GM18907 (cell line): ENCODE measurements around the gene AMZ1.

Experiments used
- ATAC-seq: cut with Tn5 transposase; IDR thresholded peaks from one replicate; pipeline ENCODE4 v1.9.1; 2021; ENCODE audit warnings: mild to moderate bottlenecking, moderate library complexity; ENCODE audit not compliant: unreplicated experiment

AMZ1 gene

DNA sequence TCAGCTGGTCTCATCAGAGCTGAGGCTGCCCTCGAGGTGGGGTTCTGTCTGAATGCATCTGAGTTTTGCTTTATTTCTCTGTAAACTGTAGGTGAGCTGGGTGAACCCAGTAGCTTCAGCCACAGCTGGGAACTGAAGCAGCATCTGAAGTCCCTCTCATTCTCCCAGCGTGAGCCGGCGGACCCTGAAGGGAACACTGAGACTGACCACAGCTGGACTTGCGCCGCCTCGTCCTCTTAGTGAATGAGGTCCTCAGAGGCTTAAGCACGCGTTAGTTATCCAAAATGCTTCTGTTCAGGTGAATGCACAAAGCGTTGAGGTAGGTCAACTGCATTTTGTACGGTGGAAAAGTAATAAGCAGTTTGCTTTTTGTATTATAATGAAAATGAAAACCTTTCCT lies 76.6 kb downstream of the AMZ1 start:
- ATAC-seq = no peak
